Keratinocyte (primary cell): ENCODE measurements around the gene NLRP1. TPM values are rescaled to one million over a fixed set of nuclear protein-coding genes. Genes with fewer than 3 reads are reported as not detected.

Experiments used
- DNase-seq: peaks from one replicate; pipeline ENCODE4 v3.0.0-alpha.2; 2011; ENCODE audit warnings: low read depth, missing footprints, low spot score
- FAIRE-seq: peaks from 2 replicates; lab custom pipeline; 2011; peaks lifted over from hg19 to GRCh38; lab: Jason Lieb, UNC
- H2AFZ ChIP-seq: 2 replicates; pipeline ENCODE4 v1.6.0; 2012; ENCODE audit warnings: low read length, control low read depth, inconsistent platforms; ENCODE audit not compliant: control insufficient read depth
- H3K27ac ChIP-seq: 2 replicates; pipeline ENCODE4 v1.5.1; 2011; ENCODE audit warnings: low read length; ENCODE audit not compliant: control insufficient read depth, insufficient read depth
- H3K27me3 ChIP-seq: 3 replicates; pipeline ENCODE4 v1.6.0; 2011; ENCODE audit warnings: low read length; ENCODE audit not compliant: control insufficient read depth, insufficient read depth; ENCODE audit errors: extremely low read depth
- H3K36me3 ChIP-seq, 2 experiments: 2 replicates in 1 of 2; 3 replicates in 1 of 2; pipeline ENCODE4 v1.5.1; 2011; ENCODE audit warnings: low read length in 2 of 2, mild to moderate bottlenecking in 1 of 2; ENCODE audit not compliant: control insufficient read depth in 2 of 2, insufficient read depth in 2 of 2; ENCODE audit errors: extremely low read depth in 1 of 2
- H3K4me1 ChIP-seq: 3 replicates; pipeline ENCODE4 v1.5.1; 2011; ENCODE audit warnings: low read length; ENCODE audit not compliant: control insufficient read depth, insufficient read depth; ENCODE audit errors: extremely low read depth
- H3K4me2 ChIP-seq: 3 replicates; pipeline ENCODE4 v1.6.0; 2011; ENCODE audit warnings: low read depth, low read length; ENCODE audit not compliant: control insufficient read depth, insufficient read depth; ENCODE audit errors: extremely low read depth
- H3K4me3 ChIP-seq, 3 experiments: fragments of 200-600 bp in 1 of 3; sonication (generic) in 1 of 3; 2 replicates in 2 of 3; 3 replicates in 1 of 3; pipeline ENCODE4 v1.5.1; 2011 to 2016; ENCODE audit warnings: low read length in 3 of 3, mild to moderate bottlenecking in 3 of 3, control low read depth in 2 of 3, inconsistent platforms in 1 of 3, low read depth in 1 of 3, mixed read lengths in 1 of 3, mixed run types in 1 of 3, moderate library complexity in 1 of 3; ENCODE audit not compliant: control insufficient read depth in 2 of 3, insufficient read depth in 2 of 3; ENCODE audit errors: extremely low read depth in 1 of 3
- H3K79me2 ChIP-seq: 2 replicates; pipeline ENCODE4 v1.6.0; 2012; ENCODE audit warnings: low read length; ENCODE audit not compliant: control insufficient read depth, insufficient read depth
- H3K9ac ChIP-seq: 3 replicates; pipeline ENCODE4 v1.6.0; 2011; ENCODE audit warnings: low read length; ENCODE audit not compliant: control insufficient read depth, insufficient read depth; ENCODE audit errors: extremely low read depth
- H3K9me1 ChIP-seq: 3 replicates; pipeline ENCODE4 v1.6.0; 2011; ENCODE audit warnings: low read length; ENCODE audit not compliant: control insufficient read depth, insufficient read depth; ENCODE audit errors: extremely low read depth
- H3K9me3 ChIP-seq: 2 replicates; pipeline ENCODE4 v1.5.1; 2012; ENCODE audit warnings: low read depth, low read length; ENCODE audit not compliant: control insufficient read depth
- H4K20me1 ChIP-seq: 3 replicates; pipeline ENCODE4 v1.6.0; 2011; ENCODE audit warnings: low read length; ENCODE audit not compliant: control insufficient read depth, insufficient read depth; ENCODE audit errors: extremely low read depth
- CTCF ChIP-seq, 3 experiments: IDR thresholded peaks in 1 of 3; conservative IDR thresholded peaks in 1 of 3; optimal IDR thresholded peaks in 1 of 3; 2 replicates in 2 of 3; 3 replicates in 1 of 3; pipeline versions ENCODE3 to v1.5.1; 2011; ENCODE audit warnings: low read length in 3 of 3, mild to moderate bottlenecking in 3 of 3, moderate library complexity in 2 of 3, control low read depth in 1 of 3, inconsistent platforms in 1 of 3; ENCODE audit not compliant: insufficient read depth in 2 of 3; ENCODE audit errors: extremely low read depth in 1 of 3
- EZH2 ChIP-seq: IDR thresholded peaks from one replicate; pipeline ENCODE4 v1.6.1; 2012; ENCODE audit warnings: inconsistent platforms, mild to moderate bottlenecking, low read length, moderate library complexity
- dilution Hi-C: fragments of 300-500 bp; cut with MboI; formaldehyde crosslinking; loops from one replicate; pipeline ENCODE4 v1.7.0; 2020; ENCODE audit warnings: low sequenced_read_pairs; ENCODE audit not compliant: extremely low pct_ligation_motif_present
- polyA plus RNA-seq, 5 experiments: library from polyadenylated mRNA; depleted of rRNA in 3 of 5; stranded (reverse) in 3 of 5; stranded (forward) in 1 of 5; unstranded in 1 of 5; fragments of >200 nt; gene quantifications; 1 replicate in 1 of 5; 2 replicates in 3 of 5; 3 replicates in 1 of 5; pipeline versions ENCODE4 v1.2.1 to v1.2.3, GENCODE V29; 2011 to 2012; ENCODE audit warnings: missing spikeins in 2 of 5, low read depth in 1 of 5, low replicate concordance in 1 of 5

Gene NLRP1
- polyA plus RNA-seq, 1 donor (not counting 4 experiments of a cell fraction or from before 2014, with no cell fraction given) = 20.1 TPM

- no peaks in the 10 kb centered on the region for H3K36me3 ChIP-seq
- no peak overlapping the region for H2AFZ ChIP-seq
- peaks cover 3% of the 10 kb centered on the region for H3K9me1 ChIP-seq
- H3K4me2 ChIP-seq = no peak overlapping the region
- H3K27ac ChIP-seq = no peak overlapping the region
- H3K27me3 ChIP-seq = no peaks in the 10 kb centered on the region
- H3K9me3 ChIP-seq = no peaks in the 10 kb centered on the region
- H3K9ac ChIP-seq = no peak overlapping the region
- peaks cover 5% of the 10 kb centered on the region for H3K79me2 ChIP-seq
- FAIRE-seq (peak; percentile 88), DNase-seq (no peak)
- peaks cover 26% of the 10 kb centered on the region for H3K4me1 ChIP-seq
- dilution Hi-C loops = no loop called here
- TF ChIP-seq EZH2 (no peak), CTCF (optimal IDR thresholded peaks at IDR 0.05 in 1 of 3, IDR thresholded peaks at IDR 0.05 in 1 of 3, conservative IDR thresholded peaks at IDR 0.05 in 1 of 3; ENCODE audit: extremely low read depth in 1 of 3, insufficient read depth in 2 of 3, low read length in 3 of 3) (peak; percentile 65 to 87 (median 76))
- no peaks in the 10 kb centered on the region for H4K20me1 ChIP-seq
- no peak overlapping the region for H3K4me3 ChIP-seq
Measured at GRCh38 chr17:5587438-5588032, 3.2 kb upstream of the NLRP1 start.

DNA sequence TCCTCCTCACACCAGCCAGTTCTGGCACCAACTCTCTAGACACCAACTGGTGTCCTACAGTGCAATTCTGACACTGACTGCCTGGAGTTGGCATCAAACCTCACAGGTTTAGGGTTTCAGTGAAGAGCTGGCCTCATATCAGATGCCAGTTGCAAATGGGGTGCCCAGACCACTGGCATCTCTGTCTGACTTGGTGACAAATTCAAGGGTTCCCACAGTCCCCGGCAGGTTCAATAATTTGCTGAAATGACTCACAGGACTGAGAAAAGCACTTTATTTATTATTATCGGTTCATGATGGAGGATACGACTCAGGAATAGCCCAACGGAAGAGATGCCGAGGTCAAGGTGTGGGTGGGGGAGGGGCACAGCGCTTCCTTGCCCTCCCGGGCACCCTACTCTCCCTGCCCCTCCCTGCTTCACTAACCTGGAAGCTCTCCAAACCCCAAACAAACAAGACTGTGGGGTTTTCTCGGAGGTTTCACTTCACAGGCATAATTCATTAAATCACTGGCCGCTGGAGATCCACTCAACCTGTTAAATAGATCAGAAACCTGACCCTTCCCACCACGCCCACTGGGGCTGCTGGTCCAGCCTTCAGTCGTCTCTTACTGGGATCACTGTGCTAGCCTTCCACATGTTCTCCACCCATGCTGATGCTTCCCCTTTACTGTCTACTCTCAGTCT lies 1.7 kb upstream of the NLRP1 start:
- Histone ChIP-seq H3K27ac (peak overlapping the region; percentile 85), H3K4me1 (peaks cover 32% of the 10 kb centered on the region), H3K9me3 (no peaks in the 10 kb centered on the region), H3K9ac (peak overlapping the region; percentile 22), H3K4me2 (peak overlapping the region; percentile 91), H3K79me2 (peaks cover 5% of the 10 kb centered on the region), H3K9me1 (peaks cover 3% of the 10 kb centered on the region), H2AFZ (no peak overlapping the region), H4K20me1 (no peaks in the 10 kb centered on the region), H3K36me3 (peaks cover 5 to 14% of the 10 kb centered on the region in 2 experiments), H3K4me3 (no peak overlapping the region), H3K27me3 (no peaks in the 10 kb centered on the region)
- dilution Hi-C loops = no loop called here
- TF ChIP-seq EZH2 (no peak), CTCF (optimal IDR thresholded peaks at IDR 0.05 in 1 of 3, IDR thresholded peaks at IDR 0.05 in 1 of 3, conservative IDR thresholded peaks at IDR 0.05 in 1 of 3; ENCODE audit: extremely low read depth in 1 of 3, insufficient read depth in 2 of 3, low read length in 3 of 3) (no peak)
- DNase-seq = no peak
- peak; percentile 53 for FAIRE-seq
